ENCODE measurements around the gene ATG4D.

The ATG4D gene

GRCh38 chr19:10510301-10510802 lies 33.4 kb upstream of the ATG4D start:
- no CpG with 5 or more reads among the region's 15 CpGs for WGBS (ENCODE audit: extremely low coverage, insufficient coverage, low lambda C conversion rate)
- Histone ChIP-seq H4K5ac (ENCODE audit: low read length) (no peak overlapping the region), H3K27ac (ENCODE audit: low read depth, low read length) (no peak overlapping the region), H3K4me2 (ENCODE audit: low read length) (no peak overlapping the region), H2BK5ac (ENCODE audit: low read length) (no peak overlapping the region), H2AK5ac (ENCODE audit: low read length) (no peak overlapping the region), H3K4ac (ENCODE audit: low read depth, low read length) (no peak overlapping the region), H3K23ac (ENCODE audit: low read length) (no peak overlapping the region), H3K4me3 (ENCODE audit: low read length) (no peak overlapping the region), H3K79me2 (ENCODE audit: control insufficient read depth, insufficient read depth, low read length) (no peaks in the 10 kb centered on the region), H2BK120ac (ENCODE audit: low read depth, low read length) (no peak overlapping the region), H2BK15ac (replicated peaks; ENCODE audit: low read depth) (no peak overlapping the region), H3K79me1 (ENCODE audit: low read length) (no peaks in the 10 kb centered on the region), H3K36me3 (ENCODE audit: control insufficient read depth, insufficient read depth, low read length) (no peaks in the 10 kb centered on the region), H4K8ac (ENCODE audit: low read depth, low read length) (no peak overlapping the region), H3K18ac (ENCODE audit: low read length) (no peak overlapping the region), H3K4me1 (ENCODE audit: control insufficient read depth, low read depth, low read length) (no peaks in the 10 kb centered on the region), H3K9ac (ENCODE audit: low read length) (no peak overlapping the region), H3K56ac (ENCODE audit: low read length) (peak overlapping the region; percentile 42), H3K27me3 (ENCODE audit: insufficient read depth, low read length, poor library complexity) (no peaks in the 10 kb centered on the region)
- peak; percentile 46 for DNase-seq

- Histone ChIP-seq H4K8ac (ENCODE audit: low read depth, low read length) (no peak overlapping the region), H3K4me3 (ENCODE audit: low read length) (no peak overlapping the region), H3K9ac (ENCODE audit: low read length) (no peak overlapping the region), H2AK5ac (ENCODE audit: low read length) (no peak overlapping the region), H3K4me1 (ENCODE audit: control insufficient read depth, low read depth, low read length) (peaks cover under 1% of the 10 kb centered on the region), H3K23ac (ENCODE audit: low read length) (no peak overlapping the region), H4K5ac (ENCODE audit: low read length) (no peak overlapping the region), H3K36me3 (ENCODE audit: control insufficient read depth, insufficient read depth, low read length) (no peaks in the 10 kb centered on the region), H2BK5ac (ENCODE audit: low read length) (no peak overlapping the region), H3K27me3 (ENCODE audit: insufficient read depth, low read length, poor library complexity) (no peaks in the 10 kb centered on the region), H3K27ac (ENCODE audit: low read depth, low read length) (no peak overlapping the region), H3K56ac (ENCODE audit: low read length) (no peak overlapping the region), H3K79me1 (ENCODE audit: low read length) (no peaks in the 10 kb centered on the region), H3K4me2 (ENCODE audit: low read length) (no peak overlapping the region), H2BK15ac (replicated peaks; ENCODE audit: low read depth) (no peak overlapping the region), H3K79me2 (ENCODE audit: control insufficient read depth, insufficient read depth, low read length) (no peaks in the 10 kb centered on the region), H3K18ac (ENCODE audit: low read length) (no peak overlapping the region), H2BK120ac (ENCODE audit: low read depth, low read length) (no peak overlapping the region), H3K4ac (ENCODE audit: low read depth, low read length) (no peak overlapping the region)
- no CpG with 5 or more reads among the region's 7 CpGs for WGBS (ENCODE audit: extremely low coverage, insufficient coverage, low lambda C conversion rate)
- DNase-seq = no peak
These were observed 30.5 kb upstream of the ATG4D start for GRCh38 chr19:10513223-10513622.

- Histone ChIP-seq H3K4ac (ENCODE audit: low read depth, low read length) (no peak overlapping the region), H3K79me2 (ENCODE audit: control insufficient read depth, insufficient read depth, low read length) (no peaks in the 10 kb centered on the region), H3K23ac (ENCODE audit: low read length) (no peak overlapping the region), H4K5ac (ENCODE audit: low read length) (no peak overlapping the region), H2BK5ac (ENCODE audit: low read length) (no peak overlapping the region), H3K56ac (ENCODE audit: low read length) (peak overlapping the region; percentile 34), H2AK5ac (ENCODE audit: low read length) (no peak overlapping the region), H3K9ac (ENCODE audit: low read length) (no peak overlapping the region), H4K8ac (ENCODE audit: low read depth, low read length) (no peak overlapping the region), H3K4me1 (ENCODE audit: control insufficient read depth, low read depth, low read length) (peaks cover 3% of the 10 kb centered on the region), H2BK15ac (replicated peaks; ENCODE audit: low read depth) (no peak overlapping the region), H3K4me2 (ENCODE audit: low read length) (no peak overlapping the region), H3K79me1 (ENCODE audit: low read length) (no peaks in the 10 kb centered on the region), H2BK120ac (ENCODE audit: low read depth, low read length) (no peak overlapping the region), H3K36me3 (ENCODE audit: control insufficient read depth, insufficient read depth, low read length) (no peaks in the 10 kb centered on the region), H3K27me3 (ENCODE audit: insufficient read depth, low read length, poor library complexity) (no peaks in the 10 kb centered on the region), H3K4me3 (ENCODE audit: low read length) (no peak overlapping the region), H3K27ac (ENCODE audit: low read depth, low read length) (no peak overlapping the region), H3K18ac (ENCODE audit: low read length) (no peak overlapping the region)
- WGBS (ENCODE audit: extremely low coverage, insufficient coverage, low lambda C conversion rate) = no CpG with 5 or more reads among the region's 107 CpGs
- DNase-seq = no peak
These were observed 29.2 kb upstream of the ATG4D start for GRCh38 chr19:10514211-10515145.

- H3K4me2 ChIP-seq (ENCODE audit: low read length) = no peak overlapping the region
- no peaks in the 10 kb centered on the region for H3K79me1 ChIP-seq (ENCODE audit: low read length)
- H3K36me3 ChIP-seq (ENCODE audit: control insufficient read depth, insufficient read depth, low read length) = no peaks in the 10 kb centered on the region
- H3K27me3 ChIP-seq (ENCODE audit: insufficient read depth, low read length, poor library complexity) = no peaks in the 10 kb centered on the region
- no peak overlapping the region for H2BK120ac ChIP-seq (ENCODE audit: low read depth, low read length)
- H2BK5ac ChIP-seq (ENCODE audit: low read length) = no peak overlapping the region
- H3K4ac ChIP-seq (ENCODE audit: low read depth, low read length) = no peak overlapping the region
- no peak overlapping the region for H3K18ac ChIP-seq (ENCODE audit: low read length)
- no peak for DNase-seq
- no peak overlapping the region for H3K27ac ChIP-seq (ENCODE audit: low read depth, low read length)
- peaks cover 3% of the 10 kb centered on the region for H3K4me1 ChIP-seq (ENCODE audit: control insufficient read depth, low read depth, low read length)
- peak overlapping the region; percentile 6 for H3K56ac ChIP-seq (ENCODE audit: low read length)
- no CpG with 5 or more reads among the region's 5 CpGs for WGBS (ENCODE audit: extremely low coverage, insufficient coverage, low lambda C conversion rate)
- no peak overlapping the region for H4K5ac ChIP-seq (ENCODE audit: low read length)
- H3K79me2 ChIP-seq (ENCODE audit: control insufficient read depth, insufficient read depth, low read length) = no peaks in the 10 kb centered on the region
- H4K8ac ChIP-seq (ENCODE audit: low read depth, low read length) = no peak overlapping the region
- no peak overlapping the region for H3K23ac ChIP-seq (ENCODE audit: low read length)
- no peak overlapping the region for H3K4me3 ChIP-seq (ENCODE audit: low read length)
- H3K9ac ChIP-seq (ENCODE audit: low read length) = peak overlapping the region; percentile 17
- no peak overlapping the region for H2AK5ac ChIP-seq (ENCODE audit: low read length)
- no peak overlapping the region for H2BK15ac ChIP-seq (replicated peaks; ENCODE audit: low read depth)
These were observed 27.7 kb upstream of the ATG4D start for GRCh38 chr19:10516064-10516385.

- peak overlapping the region; percentile 83 for H3K9ac ChIP-seq (ENCODE audit: low read length)
- H4K5ac ChIP-seq (ENCODE audit: low read length) = no peak overlapping the region
- H4K8ac ChIP-seq (ENCODE audit: low read depth, low read length) = no peak overlapping the region
- no peaks in the 10 kb centered on the region for H3K79me2 ChIP-seq (ENCODE audit: control insufficient read depth, insufficient read depth, low read length)
- no peak overlapping the region for H2BK5ac ChIP-seq (ENCODE audit: low read length)
- no peak overlapping the region for H3K27ac ChIP-seq (ENCODE audit: low read depth, low read length)
- H3K4me1 ChIP-seq (ENCODE audit: control insufficient read depth, low read depth, low read length) = peaks cover 3% of the 10 kb centered on the region
- H3K27me3 ChIP-seq (ENCODE audit: insufficient read depth, low read length, poor library complexity) = no peaks in the 10 kb centered on the region
- H2BK120ac ChIP-seq (ENCODE audit: low read depth, low read length) = no peak overlapping the region
- peak overlapping the region; percentile 31 for H3K4me3 ChIP-seq (ENCODE audit: low read length)
- no peaks in the 10 kb centered on the region for H3K36me3 ChIP-seq (ENCODE audit: control insufficient read depth, insufficient read depth, low read length)
- no peak overlapping the region for H3K23ac ChIP-seq (ENCODE audit: low read length)
- peak overlapping the region; percentile 93 for H3K56ac ChIP-seq (ENCODE audit: low read length)
- peak overlapping the region; percentile 45 for H3K4me2 ChIP-seq (ENCODE audit: low read length)
- no CpG with 5 or more reads among the region's 10 CpGs for WGBS (ENCODE audit: extremely low coverage, insufficient coverage, low lambda C conversion rate)
- no peak overlapping the region for H2AK5ac ChIP-seq (ENCODE audit: low read length)
- no peaks in the 10 kb centered on the region for H3K79me1 ChIP-seq (ENCODE audit: low read length)
- no peak for DNase-seq
- H3K18ac ChIP-seq (ENCODE audit: low read length) = no peak overlapping the region
- no peak overlapping the region for H3K4ac ChIP-seq (ENCODE audit: low read depth, low read length)
- H2BK15ac ChIP-seq (replicated peaks; ENCODE audit: low read depth) = no peak overlapping the region
These were observed 26.9 kb upstream of the ATG4D start for GRCh38 chr19:10516671-10517286.
